GM21786 (cell line): ENCODE measurements around the gene BMP8A.
A peak's percentile ranks its signal among the peaks of the same experiment; 100 is the strongest.
"Not testable (repeated sequence)": the region's sequence is repeated elsewhere in the genome, so short reads cannot be mapped to it uniquely, and the experiment has no call there.

Experiments used
- ATAC-seq: cut with Tn5 transposase; IDR thresholded peaks from one replicate; pipeline ENCODE4 v1.9.1; 2021; ENCODE audit not compliant: unreplicated experiment

BMP8A gene

GRCh38 chr1:39504436-39504835 lies 13.0 kb downstream of the BMP8A start:
- ATAC-seq = not testable (repeated sequence)

DNA sequence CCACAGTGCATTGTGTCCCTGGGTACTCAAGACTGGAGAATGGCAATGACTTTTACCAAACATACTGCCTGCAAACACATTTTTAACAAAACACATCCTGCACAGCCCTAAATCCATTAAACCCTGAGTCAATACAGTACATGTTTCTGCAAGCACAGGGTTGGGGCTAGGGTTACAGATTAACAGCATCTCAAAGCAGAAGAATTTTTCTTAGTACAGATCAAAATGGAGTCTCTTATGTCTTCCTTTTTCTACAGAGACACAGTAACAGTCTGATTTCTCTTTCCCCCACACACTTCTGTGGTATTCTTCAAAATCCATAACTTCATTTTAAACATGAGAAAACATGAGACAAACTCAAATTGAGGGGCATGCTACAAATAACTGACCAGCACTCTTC lies 13.9 kb downstream of the BMP8A start:
- no peak for ATAC-seq

DNA sequence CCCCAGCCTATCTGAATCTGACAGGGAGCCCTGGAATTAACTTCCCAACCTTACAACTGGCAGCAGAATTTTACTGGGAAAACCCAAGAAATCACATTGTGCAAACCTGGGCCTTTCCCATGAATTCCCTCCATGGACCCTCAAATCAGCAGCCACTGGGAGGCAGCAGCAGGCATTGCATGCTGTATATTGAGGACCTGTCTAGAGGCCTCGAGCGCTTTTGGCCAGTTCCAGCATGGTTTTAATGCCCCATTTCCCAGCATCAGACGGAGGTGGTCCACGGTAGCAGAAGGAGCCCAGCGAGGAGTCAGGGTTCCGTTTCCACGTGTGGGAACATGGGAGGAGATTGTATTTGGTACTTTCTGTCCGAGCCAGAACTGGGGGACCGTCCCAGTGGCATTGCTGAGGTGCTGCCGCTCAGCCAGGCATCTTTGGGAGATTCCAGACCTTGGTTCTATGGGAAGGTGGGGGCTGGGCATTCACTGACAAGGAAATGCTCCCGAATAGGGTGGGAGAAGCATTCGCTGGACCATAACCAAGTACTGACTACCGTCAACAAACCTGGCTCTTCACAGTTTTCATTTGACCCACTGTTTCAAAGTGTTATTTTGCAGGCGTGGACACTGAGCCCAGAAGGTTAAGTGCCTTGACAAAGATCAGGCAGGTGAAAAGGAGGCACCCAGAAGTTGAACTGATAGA lies 15.9 kb downstream of the BMP8A start:
- no peak for ATAC-seq

DNA sequence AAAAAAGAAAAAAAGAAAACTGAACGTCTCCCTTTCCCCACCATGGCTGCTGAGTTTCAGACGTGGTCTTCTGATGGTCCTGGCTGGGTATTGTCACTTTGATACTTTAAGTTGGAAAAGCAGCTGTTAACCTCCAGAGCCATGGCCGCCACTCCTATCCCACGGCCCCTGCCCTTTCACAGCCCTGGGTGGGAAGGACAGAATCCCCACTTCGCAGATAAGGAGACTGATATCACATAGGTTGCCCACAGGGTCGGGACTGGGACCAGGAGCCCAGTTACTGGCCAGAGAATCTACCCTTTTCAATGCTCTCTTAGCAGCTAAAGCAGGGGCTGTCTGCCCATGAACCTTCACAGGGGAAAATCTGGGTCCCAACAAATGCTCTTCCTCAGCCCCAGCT lies 16.8 kb downstream of the BMP8A start:
- ATAC-seq = no peak

DNA sequence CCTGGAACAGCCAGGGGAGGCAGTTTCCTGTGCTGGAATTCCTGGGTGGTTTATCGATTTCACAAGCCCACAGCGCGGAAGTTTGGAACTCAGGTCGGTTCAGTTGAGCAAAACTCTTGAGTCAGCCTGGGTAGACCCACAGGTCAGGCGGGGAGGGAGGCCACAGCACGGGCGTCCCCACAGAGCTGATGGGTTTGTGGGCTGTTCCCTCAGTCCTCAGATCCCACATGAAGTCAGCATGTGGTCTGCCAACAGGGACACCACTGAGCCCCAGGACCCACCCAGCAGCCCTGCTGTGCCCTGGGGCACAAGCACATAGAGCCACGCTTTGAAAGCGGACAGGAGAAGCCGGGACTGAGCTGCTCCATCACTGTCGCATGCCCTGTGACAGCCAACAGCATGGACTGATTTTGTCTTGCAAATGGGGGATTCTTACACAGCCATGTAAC lies 17.4 kb downstream of the BMP8A start:
- ATAC-seq = no peak

GRCh38 chr1:39509360-39510009 lies 18.0 kb downstream of the BMP8A start:
- peak; percentile 67 for ATAC-seq

GRCh38 chr1:39510570-39511186 lies 19.2 kb downstream of the BMP8A start:
- not testable (repeated sequence) for ATAC-seq

GRCh38 chr1:39511477-39511876 lies 20.0 kb downstream of the BMP8A start:
- ATAC-seq = not testable (repeated sequence)

DNA sequence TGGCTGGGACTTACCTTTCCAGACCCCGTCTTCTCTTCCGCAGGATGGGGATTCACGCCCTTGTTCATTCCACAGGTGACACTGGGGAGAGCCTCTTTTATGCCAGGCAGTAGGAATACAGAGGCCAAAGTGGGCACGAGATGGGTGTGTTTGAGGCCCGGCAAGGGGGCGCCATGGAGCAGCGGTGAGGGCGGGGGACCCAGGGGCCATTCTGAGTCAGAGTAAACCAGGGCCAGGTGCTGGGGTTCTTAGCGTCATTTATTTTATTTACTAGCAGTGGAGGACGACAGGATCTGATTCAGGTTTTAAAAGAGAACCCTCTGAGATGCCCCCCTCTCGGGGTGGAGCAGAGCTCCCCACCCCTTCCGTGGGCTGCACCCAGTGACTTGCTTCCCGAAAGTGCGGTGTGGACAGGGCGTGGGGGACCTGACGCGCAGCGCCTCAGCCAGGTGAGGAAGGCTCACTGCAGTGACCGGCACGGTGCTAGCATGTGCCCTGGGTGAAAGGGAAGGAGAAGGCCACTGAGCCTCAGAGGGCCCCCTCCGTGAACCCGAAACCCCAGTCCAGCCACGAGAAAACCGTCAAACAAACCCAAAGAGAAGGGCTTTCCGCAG lies 20.9 kb downstream of the BMP8A start:
- not testable (repeated sequence) for ATAC-seq

- not testable (repeated sequence) for ATAC-seq
Measured at GRCh38 chr1:39514710-39515124, 23.3 kb downstream of the BMP8A start.

DNA sequence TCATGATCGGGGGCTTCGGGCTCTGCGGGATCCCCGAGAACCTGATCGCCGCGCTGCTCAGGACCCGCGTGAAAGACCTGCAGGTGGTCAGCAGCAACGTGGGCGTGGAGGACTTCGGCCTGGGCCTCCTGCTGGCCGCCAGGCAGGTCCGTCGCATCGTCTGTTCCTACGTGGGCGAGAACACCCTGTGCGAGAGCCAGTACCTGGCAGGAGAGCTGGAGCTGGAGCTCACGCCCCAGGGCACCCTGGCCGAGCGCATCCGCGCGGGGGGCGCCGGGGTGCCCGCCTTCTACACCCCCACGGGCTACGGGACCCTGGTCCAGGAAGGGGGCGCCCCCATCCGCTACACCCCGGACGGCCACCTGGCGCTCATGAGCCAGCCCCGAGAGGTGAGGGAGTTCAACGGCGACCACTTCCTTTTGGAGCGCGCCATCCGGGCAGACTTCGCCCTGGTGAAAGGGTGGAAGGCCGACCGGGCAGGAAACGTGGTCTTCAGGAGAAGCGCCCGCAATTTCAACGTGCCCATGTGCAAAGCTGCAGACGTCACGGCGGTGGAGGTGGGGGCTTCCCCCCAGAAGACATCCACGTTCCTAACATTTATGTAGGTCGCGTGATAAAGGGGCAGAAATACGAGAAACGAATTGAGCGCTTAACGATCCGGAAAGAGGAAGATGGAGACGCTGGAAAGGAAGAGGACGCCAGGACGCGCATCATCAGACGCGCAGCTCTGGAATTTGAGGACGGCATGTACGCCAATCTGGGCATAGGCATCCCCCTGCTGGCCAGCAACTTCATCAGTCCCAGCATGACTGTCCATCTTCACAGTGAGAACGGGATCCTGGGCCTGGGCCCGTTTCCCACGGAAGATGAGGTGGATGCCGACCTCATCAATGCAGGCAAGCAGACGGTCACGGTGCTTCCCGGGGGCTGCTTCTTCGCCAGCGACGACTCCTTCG lies 24.0 kb downstream of the BMP8A start:
- not testable (repeated sequence) for ATAC-seq

GRCh38 chr1:39516841-39517240 lies 25.4 kb downstream of the BMP8A start:
- ATAC-seq = not testable (repeated sequence)

DNA sequence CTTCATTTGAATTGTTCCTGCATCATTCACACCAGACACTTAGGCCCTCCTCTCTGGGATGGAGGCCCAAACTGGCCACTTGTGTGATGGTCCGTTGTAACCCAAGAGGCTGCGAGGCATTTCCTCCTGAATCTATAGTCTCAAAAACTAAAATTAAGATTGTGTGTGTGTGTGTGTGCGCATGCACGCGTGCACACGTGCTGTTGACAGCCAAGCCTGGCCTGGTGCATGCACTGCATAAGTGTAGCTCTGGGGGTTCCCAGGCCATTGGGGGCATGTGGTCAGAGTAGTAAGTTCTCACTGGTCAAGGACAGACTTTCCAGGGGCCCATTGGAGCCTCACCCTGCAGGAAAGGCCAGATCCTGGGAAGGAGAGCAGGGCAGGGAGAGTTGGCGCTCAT lies 26.5 kb downstream of the BMP8A start:
- ATAC-seq = not testable (repeated sequence)

- ATAC-seq = not testable (repeated sequence)
Measured at GRCh38 chr1:39519376-39519775, 27.9 kb downstream of the BMP8A start.

DNA sequence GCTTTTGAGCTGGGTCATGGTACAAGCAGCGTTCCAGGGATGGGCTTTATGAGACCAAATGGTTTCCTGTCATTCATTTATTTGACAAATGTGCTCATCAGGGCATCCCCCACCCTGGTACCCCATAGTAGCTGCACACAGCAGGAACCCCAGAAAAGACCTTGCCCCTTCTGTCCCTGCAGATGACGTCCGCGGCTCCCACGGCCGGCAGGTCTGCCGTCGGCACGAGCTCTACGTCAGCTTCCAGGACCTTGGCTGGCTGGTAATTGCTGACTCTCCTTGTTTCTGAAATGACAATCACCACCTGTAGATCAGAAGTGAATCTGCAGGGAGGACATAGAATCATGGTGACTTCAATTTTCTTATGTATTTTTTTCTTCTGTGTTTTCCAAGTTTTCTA lies 30.8 kb downstream of the BMP8A start:
- not testable (repeated sequence) for ATAC-seq

DNA sequence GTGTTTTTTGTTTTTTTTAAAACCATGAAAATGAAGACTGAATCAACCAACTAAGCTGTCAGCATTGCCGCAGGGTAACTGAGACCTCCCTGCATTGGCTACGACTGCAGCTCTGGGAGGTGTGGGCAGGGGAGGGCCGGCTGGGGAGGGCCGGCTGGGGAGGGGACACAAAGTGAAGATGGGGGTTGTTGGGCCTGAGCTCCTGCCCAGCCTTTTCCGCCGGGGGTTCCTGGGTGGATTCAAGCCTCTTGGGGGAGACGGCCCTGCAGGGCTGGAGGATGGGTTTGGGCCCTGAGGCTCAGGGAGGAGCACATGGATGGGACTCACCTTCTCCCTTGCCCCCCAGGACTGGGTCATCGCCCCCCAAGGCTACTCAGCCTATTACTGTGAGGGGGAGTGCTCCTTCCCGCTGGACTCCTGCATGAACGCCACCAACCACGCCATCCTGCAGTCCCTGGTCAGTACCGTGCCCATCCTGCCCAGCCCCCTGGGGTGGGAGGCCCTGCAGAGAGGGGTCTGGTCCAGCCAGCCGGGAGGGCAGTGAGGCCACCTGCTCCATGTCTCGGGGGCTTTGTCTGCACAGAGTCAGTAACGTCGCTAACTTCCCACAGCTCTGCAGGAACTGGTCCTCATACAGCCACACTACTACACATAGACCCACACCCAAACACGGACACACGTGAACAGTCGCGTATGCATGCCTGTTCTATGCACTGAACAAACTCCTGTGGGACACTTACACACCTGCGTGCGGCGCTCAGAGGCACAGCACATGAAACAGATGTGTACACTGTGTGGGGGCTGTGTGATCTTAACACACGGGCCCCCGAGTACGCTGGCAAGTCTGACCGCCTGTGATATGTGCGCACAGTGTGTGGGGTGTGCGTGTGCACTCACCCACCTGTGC lies 31.5 kb downstream of the BMP8A start:
- ATAC-seq = no peak

DNA sequence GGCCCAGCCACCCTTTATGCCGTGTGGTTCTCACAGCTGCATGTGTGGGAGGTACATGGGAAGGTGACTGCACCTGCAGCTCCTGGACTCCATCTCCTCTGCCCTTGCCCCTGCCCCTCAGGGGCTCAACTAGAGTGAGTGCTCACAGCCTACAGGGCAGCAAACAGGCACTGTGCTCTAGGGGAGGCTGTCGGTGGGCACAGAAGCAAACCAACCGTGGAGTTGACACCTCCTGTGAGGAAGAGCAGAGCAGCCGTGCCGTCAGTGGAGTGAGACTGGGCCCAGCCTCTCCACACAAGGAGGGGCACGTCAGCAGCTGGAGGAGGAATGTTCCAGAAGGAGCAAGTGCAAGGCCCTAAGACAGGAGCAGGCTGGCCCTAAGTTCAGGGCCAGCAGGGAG lies 32.7 kb downstream of the BMP8A start:
- ATAC-seq = no peak

GRCh38 chr1:39524591-39525365 lies 33.3 kb downstream of the BMP8A start:
- ATAC-seq = no peak
